Right ventricle myocardium superior (tissue), 1 donor: ENCODE data around the gene IPO8. TPM values are rescaled to one million over a fixed set of nuclear protein-coding genes. Genes with fewer than 3 reads are reported as not detected.

Experiments used
- total RNA-seq: library from RNA; stranded (reverse); fragmentation: NEBNext Ultra II Directional; extraction: Animal tissue kit (Norgen Biotek cat#: 25700); gene quantifications from one replicate; pipeline ENCODE4 v1.2.1, GENCODE V29; 2021
- donor health status: DM: no; HTN: yes; CAD: no; lungs with severe emphysema.

The IPO8 gene
- total RNA-seq, 1 donor from 2014 or later = 23.0 TPM

Other genes with a start within 250 kb of the IPO8 start
- 21.2 TPM for gene CAPRIN2, start 59.1 kb upstream of the IPO8 start, total RNA-seq
- 1.9 TPM for gene TSPAN11, start 230.9 kb upstream of the IPO8 start, total RNA-seq